ENCODE measurements around the gene ELOF1. TPM values are rescaled to one million over a fixed set of nuclear protein-coding genes. Genes with fewer than 3 reads are reported as not detected.
"Not testable (repeated sequence)": the region's sequence is repeated elsewhere in the genome, so short reads cannot be mapped to it uniquely, and the experiment has no call there.

The ELOF1 gene
- 31.8 TPM for polyA plus RNA-seq (ENCODE audit: insufficient read length)

DNA sequence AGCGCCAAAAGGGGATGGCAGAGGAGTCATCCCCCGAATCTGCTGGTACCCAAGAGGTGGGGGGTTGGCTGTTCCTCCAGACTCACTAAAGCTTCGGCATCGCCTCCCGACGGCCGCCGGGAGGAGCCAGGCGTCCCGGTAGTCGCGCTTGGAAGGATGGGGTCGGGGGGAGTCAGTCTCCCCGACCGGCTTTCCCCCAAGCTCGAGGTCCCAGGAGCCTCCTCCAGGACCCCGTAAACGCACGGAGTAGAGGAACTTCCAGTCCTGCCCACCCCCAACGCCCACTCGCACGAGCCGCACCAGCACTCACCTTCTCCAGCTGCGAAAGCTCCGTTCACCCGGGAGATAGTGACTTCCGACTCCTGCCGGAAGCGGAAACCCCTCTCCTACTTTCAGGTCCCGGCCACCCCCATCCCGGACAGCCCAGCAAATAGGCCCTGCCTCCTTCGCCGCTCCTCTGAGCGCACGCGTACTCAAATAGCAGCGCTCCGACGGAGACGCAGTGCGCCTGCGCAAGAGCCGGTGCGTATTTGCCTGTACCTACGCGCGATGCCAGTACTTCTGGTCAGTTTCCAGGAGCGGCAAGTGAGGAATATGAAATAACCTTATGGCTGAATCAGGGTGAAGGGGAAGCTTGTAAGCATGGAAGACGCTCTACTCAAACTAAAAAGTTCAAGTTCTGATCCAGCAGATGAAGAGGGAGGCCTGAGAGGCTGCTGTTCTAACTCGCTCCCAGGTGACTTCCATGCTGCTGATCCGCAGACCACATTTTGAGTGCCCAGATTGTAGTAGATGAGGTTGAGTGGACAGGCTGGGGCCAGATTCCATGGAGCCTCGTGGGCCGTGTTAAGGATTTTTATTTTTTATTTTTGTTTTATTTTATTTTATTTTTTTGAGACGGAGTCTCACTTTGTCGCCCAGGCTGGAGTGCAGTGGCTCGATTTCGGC, at the start of gene ELOF1:
Gene ELOF1, minus strand, starts transcription at position 350 of the 948 bp plus-strand sequence. CDS start 4,883 bp downstream, outside the sequence.
- DNase-seq (ENCODE audit: low read depth), result peak; percentile 95

DNA sequence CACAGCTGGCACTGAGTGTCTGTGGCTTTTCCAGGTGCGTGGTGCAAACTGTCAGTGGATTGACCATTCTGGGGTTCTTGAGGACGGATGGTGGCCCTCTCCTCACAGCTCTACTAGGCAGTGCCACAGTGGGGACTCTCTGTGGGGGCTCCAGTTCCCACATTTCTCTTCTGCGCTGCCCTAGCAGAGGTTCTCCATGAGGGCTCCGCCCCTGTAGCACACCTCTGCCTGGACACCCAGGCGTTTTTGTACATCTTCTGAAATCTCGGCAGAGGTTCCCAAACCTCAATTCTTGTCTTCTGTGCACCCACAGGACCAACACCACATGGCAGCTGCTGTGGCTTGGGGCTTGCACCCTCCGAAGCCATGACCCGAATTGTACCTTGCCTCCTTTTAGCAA, 47.5 kb upstream of the ELOF1 start:
- DNase-seq (ENCODE audit: low read depth), result no peak

DNA sequence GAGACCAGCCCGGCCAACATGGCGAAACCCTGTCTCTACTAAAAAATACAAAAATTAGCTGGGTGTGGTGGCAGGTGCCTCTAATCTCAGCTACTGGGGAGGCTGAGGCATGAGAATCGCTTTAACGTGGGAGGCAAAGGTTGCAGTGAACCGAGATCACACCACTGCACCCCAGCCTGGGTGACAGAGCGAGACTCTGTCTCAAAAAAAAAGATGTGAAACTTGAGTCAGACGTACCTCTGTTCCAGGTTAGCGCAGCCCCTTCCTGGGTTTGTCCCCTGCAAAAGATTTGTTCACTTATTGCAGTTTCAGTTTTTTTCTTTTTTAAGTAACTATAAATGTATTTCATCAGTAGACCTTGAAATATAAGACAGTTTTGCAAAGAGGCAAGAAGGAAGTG, 40.7 kb upstream of the ELOF1 start:
- DNase-seq (ENCODE audit: low read depth), result not testable (repeated sequence)

DNA sequence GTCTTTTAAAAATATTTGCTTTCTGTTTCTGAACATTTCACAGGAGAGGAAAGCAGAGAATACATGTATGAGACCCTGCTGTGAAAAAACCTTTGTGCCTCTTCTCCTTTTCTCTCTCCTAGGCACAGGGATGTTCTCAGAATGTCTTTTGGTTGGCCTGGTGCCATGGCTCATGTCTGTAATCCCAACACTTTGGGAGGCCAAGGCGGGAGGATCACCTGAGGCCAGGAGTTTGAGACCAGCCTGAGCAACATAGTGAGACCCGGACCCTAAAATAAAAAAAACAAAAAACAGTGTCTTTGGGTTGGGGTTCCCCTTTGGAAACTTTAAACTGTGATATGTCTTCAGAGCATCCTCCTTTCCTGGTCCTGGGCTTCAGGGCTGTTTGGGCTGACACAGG, 39.7 kb upstream of the ELOF1 start:
- DNase-seq (ENCODE audit: low read depth), result no peak

DNA sequence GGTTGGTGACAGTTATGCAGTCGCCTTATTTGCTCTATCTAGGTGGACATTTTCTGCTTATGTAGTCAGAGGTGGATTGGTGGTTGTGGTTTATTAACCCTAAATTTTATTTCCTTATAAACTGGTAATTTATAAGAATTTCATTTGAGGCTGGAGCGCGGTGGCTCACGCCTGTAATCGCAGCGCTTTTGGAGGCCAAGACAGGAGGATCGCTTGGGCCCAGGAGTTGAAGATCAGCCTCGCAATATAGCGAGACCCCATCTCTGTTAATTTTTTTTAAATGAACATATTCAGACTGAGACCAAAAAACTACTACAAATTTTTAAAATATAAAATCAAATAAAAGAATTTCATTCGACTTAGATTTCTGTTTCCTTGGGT, 39.1 kb upstream of the ELOF1 start:
- no peak for DNase-seq (ENCODE audit: low read depth)

DNA sequence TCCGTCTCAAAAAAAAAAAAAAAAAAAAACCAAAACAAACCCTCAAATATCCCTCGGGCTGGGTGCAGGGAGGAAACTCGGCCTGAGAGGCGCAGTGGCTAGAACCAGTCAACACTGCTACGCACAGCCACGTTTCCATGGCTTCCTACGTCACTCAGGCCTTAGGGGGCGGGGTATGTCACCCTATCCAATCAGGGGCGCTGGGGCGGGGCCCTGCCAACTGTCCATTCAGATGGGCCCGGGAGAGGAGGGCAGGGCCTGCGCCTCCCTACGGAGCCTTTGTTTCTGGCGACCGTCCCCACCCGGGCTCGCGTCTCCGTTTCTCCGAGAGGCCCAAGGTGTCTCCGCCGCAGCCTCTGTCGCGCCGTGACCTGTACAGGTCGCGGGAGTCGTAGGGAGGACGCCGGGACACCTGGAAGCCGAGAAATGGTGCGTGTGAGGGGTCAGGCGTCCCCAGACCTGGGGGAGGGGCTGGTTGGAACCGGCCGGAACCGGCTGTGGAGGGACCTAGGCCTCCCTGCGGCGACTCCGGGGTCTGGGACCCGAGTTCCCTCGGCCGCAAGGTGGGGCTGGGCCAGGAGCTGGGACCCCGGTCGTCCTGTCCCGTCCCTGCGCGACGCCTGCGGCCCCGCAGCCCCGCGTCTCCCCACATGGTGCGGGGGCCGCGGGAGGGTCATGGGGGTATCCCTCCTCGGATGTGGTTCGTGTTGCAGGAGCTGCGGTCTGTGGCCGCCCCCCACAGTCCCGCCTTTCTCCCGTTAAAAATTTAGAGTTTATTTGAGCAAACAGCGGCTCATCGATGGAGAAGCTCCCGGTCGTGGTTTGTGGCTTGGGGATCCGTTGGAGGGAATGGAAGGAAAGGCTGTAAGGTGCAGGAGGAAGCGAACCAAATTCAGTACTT, 38.4 kb upstream of the ELOF1 start, which contains the start of gene ZNF627:
Gene ZNF627, plus strand, starts transcription at position 282 of the 901 bp plus-strand sequence. Its CDS starts 145 bp downstream, at position 427.
- DNase-seq (ENCODE audit: low read depth), result peak; percentile 95

DNA sequence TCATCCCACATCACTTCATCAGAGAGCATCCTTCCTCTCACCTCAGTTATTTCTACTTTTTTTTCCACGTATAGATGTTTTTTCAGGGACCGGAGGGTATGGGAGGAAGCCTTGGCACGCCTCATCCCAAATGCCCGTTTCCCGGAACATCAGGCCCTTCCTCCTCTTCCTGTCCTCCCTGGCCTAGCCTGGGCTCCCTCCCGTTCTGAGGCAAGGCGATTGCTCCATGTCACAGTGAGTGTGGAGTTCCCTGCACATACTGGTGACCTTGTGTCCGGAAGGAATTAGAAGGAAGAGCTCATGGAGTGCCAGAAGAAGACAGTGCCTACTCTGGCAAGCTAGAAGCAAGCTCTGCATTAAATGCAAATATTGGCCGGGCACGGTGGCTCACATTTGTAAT, 37.1 kb upstream of the ELOF1 start:
- DNase-seq (ENCODE audit: low read depth), result no peak

DNA sequence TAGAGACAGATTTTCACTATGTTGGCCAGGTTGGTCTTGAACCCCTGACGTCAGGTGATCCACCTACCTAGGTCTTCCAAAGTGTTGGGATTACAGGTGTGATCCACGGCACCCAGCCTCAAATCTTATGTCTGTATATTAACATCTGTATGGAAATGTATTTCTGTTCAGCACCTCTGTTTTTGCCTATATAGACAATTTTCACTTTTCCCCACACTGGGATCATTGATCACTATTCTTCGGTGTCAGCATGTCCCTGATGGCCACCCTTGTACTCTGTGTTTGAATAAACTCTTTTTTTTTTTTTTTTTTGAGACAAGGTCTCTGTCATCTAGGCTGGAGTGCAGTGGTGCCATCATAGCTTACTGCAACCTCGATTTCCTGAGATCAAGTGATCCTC, 35.1 kb upstream of the ELOF1 start:
- no peak for DNase-seq (ENCODE audit: low read depth)

DNA sequence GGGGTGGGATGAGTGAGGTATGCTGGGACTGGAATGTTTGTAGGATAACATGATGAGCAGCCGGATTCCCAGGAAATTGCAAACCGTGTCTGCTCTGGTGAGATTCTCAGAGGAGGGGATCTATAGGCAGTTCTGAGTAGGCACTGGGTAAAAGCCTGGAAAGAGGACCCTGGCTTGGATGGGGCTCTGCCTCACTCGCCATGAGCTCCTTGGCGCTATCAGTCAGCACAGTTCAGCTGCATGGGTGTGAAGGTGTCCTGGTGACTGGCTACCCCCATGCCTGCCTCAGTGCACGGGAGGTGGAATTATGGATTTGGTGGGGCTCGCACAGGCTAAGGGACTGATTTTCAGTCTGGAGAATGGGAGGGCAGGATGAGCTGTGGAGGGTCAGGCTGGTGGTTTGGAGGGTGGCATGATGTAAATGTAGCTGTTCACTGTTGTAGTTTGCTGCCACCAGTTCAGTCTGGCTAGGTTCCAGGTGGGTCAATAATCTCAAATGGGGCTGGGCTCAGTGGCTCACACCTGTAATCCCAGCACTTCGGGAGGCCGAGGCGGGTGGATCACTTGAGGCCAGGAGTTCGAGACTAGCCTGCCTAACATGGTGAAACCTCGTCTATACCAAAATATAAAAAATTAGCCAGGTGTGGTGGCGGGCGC, 29.1 kb upstream of the ELOF1 start:
- DNase-seq (ENCODE audit: low read depth), result no peak

DNA sequence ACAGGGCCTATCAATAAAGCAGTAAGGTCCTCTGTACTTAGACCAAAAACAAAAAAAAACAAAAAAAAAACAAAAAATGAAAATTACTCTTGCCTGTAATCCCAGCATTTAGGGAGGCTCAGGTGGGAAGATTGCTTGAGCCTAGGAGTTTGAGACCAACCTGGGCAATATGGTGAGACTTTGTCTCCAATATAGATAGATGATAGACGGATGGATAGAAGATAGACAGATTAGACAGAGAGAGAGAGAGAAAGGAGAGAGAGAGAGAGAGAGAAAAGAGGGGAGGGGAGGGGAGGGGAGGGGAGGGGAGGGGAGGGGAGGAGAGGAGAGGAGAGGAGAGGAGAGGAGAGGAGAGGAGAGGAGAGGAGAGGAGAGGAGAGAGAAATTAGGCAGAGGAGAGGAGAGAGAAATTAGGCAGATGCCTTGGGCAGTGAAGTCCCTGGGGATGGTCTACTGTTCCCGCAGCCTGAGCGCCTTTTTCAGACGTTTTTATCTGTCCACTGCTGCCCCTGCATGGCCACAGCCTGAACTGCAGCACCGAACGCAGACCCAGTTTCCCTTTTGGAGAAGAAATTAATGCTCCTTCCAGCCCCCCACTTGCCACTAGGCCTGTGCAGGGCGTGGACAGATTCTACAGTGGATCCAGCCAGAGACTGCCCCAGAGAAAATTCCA, 28.4 kb upstream of the ELOF1 start:
- DNase-seq (ENCODE audit: low read depth), result peak; percentile 41

DNA sequence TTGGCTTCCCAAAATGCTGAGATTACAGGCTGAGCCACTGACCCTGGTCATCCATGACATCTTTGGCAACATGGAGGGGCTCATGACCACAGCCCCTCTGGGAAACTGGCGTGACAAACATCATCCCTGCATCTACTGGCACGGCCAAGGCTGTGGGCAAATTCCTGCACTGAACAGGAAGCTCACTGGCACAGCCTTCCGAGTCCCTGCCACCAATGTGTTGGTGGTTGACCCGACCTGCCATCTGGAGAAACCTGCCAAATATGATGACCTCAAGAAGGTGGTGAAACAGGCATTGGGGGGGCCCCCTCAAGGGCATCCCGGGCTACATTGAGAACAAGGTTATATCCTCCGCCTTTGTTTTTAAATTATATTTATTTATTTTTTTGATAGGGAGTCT, 27.3 kb upstream of the ELOF1 start:
- DNase-seq (ENCODE audit: low read depth), result no peak

DNA sequence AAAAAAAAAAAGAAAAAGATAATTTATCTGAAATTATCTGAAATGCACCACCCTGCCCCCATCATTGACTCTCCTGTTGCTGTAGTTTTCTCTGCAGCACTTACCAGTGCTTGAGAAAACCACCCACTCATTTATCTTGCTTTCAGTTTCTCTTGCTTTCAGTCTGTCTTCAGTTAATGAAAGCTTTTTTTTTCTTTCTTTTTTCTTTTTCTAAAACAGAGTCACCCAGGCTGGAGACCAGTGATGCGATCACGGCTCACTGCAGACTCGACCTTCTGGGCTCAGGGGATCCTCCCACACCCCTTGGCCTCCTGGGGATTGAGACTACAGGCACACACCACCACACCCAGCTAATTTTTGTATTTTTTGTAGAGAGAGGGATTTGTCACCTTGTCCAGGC, 22.7 kb upstream of the ELOF1 start:
- DNase-seq (ENCODE audit: low read depth), result no peak

DNA sequence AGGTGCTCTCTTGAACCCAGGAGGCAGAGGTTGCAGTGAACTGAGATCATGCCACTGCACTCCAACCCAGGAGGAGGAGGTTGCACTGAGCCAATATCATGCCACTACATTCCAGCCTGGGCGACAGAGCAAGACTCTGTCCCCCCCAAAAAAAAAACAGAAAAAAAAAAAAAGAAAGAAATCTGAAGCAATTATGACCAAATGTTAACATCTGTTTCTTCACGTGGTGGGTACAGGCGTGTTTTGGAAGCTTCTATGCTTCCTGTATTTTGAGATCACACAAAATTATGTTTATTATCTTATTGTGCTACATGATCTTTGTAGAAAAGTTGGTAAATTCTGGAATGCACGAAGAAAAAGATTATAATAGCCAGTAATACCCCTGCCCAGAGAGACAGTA, 21.1 kb upstream of the ELOF1 start:
- no peak for DNase-seq (ENCODE audit: low read depth)

DNA sequence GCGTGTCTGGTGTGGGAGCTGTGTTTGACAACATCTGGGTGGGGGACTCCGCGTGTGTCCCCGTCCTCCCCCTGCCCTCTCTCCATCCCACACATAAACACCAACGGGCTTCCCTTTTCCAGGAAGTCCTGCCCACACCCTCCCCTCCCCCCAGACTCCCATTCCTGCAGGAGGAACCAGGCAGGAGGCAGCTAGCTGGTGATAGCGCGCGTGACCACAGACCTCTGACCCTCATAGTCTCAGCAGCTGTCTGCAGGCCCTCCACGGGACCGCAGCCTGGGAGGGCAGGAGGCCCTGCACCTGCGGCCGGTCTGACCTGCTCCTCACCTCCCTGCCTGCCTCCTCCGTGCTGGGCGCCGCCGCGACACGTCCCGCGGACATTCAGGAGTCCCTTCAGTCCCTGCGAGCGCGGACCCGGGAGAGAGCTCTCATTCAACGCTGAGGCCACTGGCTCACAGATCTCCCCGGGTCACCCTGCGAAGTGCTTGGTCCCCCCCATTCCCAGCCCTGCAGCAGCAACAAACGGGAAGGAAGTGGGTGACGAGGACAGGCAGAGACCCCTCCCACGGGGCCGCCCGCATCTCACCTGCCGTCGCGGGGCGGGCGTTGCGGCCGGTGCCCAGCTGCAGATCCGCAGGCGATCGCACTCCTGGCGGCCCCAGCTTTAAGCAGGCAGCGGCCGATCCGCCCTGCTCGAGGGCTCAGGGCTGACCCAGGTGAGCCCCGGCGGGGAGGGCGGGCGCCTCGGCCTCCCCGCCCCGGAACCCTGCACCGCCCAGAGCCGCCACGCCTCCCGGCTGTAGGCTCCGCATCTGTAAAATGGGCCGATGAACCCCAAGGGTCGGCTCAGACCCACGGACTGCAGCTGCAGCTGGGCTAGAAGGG, 19.5 kb upstream of the ELOF1 start:
- no peak for DNase-seq (ENCODE audit: low read depth)

DNA sequence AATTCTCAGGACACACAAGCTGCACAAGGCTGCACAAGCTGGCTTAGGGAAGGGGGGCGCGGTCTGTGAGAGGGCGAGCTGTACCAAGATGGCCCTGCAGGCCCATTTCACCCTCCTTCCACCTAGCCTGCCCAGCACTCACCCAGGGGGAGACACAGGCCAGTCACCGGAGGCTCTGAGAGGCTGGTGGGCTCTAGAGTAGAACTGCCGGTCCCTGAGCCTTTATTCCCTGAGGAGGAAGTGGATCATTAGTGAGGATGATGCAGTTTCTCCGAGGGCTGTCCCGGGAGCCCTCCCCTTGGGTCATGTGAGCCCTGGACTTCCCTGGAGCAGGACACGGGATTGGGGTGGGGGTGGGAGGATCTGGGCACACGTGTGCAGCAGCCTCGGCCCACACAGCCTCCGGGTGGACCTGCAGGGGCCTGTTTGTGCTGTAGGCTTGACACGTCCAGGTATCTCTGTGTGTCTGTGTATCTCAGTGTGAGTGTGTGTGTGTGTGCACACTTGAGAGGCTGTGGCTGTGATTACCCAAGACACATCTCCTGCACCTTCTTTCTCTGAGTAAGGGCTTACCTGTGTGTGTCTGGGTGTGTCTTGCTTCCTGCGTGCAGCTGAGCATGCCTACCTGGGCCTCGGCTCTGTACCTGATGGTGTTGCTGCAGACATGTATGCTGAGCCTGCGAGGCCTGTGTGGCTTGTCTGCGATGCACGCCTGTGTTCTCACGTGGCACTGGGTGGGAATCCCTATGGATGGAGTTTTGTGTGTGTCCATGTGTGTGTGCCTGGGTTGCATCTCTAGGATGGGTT, 18.6 kb upstream of the ELOF1 start, which contains the start of gene ACP5:
Gene ACP5, minus strand, starts transcription at position 195 of the 807 bp plus-strand sequence. CDS start 328 bp downstream, outside the sequence.
- DNase-seq (ENCODE audit: low read depth), result no peak

DNA sequence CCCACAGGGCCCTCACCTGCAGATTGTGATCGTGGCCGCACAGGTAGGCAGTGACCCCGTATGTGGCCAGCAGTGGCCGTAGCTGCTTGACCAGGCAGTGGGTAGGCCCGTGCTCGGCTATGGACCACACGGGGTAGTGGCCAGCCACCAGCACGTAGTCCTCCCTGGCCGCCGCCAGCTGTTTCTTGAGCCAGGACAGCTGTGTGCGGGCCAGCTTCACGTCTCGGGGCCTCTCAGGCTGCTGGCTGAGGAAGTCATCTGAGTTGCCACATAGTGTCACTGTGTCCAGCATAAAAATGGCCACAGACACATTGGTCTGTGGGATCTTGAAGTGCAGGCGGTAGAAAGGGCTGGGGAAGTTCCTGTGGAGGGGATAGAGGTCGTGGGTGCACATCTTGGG, 17.2 kb upstream of the ELOF1 start:
- DNase-seq (ENCODE audit: low read depth), result no peak

DNA sequence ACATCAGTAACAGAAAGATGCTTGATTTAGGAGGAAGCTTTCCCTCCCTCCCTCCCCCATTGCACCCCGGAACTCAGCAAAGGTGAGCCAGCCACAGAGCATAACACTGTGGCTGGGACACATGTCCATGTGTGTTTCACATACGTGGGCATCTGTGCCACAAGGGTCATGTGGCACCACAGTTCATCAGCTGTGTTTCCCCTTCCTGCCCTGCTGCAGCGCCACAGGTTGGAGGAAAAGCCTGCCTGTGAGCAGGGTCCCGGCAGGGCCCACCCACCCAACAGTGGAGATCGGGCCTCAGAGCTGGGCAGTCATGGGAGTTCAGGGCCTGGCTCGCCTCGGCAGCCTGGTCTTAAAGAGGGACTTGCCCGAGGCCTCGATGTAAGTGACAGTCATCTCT, 15.7 kb upstream of the ELOF1 start:
- DNase-seq (ENCODE audit: low read depth), result no peak

DNA sequence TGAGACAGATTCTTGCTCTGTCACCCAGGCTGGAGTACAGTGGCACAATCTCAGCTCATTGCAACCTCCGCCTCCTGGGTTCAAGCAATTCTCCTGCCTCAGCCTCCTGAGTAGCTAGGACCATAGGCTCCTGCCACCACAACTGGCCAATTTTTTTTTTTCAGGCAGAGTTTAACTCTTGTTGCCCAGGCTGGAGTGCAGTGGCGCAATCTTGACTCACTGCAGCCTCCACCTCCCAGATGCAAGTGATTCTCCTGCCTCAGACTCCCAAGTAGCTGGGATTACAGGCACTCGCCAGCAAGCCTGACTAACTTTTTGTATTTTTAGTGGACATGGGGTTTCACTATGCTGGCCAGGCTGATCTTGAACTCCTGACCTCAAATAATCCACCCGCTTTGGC, 14.7 kb upstream of the ELOF1 start:
- not testable (repeated sequence) for DNase-seq (ENCODE audit: low read depth)

DNA sequence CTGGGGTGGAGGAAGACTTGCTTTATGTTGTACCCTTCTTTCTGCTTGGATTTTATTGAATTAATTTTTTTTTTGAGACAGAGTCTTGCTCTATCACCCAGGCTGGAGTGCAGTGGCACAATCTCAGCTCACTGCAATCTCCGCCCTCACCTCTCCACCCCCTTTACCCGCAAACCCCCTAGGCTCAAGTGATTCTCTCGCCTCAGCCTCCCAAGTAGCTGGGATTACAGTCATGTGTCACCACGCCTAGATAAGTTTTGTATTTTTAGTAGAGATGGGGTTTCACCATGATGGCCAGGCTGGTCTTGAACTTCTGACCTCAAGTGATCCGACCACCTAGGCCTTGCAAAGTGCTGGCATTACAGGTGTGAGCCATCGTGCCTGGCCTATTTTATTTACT, 14.3 kb upstream of the ELOF1 start:
- DNase-seq (ENCODE audit: low read depth), result not testable (repeated sequence)

All from forelimb muscle (tissue), 1 donor.